Prostate gland (tissue), 2 donors: ENCODE measurements around the gene CBFA2T2. TPM values are rescaled to one million over a fixed set of nuclear protein-coding genes. Genes with fewer than 3 reads are reported as not detected.
"Not testable (repeated sequence)": the region's sequence is repeated elsewhere in the genome, so short reads cannot be mapped to it uniquely, and the experiment has no call there.

ENCODE experiments used
- DNase-seq: peaks from one replicate; pipeline ENCODE4 v3.0.0-alpha.2; 2019; ENCODE audit warnings: low spot score
- H3K27ac ChIP-seq, 2 donors: fragments of 200-600 bp; sonication (generic); 2 replicates each; pipeline ENCODE4 v1.5.1; 2017 to 2019
- H3K27me3 ChIP-seq: fragments of 200-600 bp; sonication (generic); replicated peaks from 2 replicates; pipeline ENCODE4 v1.5.1; 2019; ENCODE audit not compliant: insufficient read depth
- H3K36me3 ChIP-seq, 2 donors: fragments of 200-600 bp; sonication (generic); 1 replicate in 1 of 2; 2 replicates in 1 of 2; pipeline versions ENCODE4 v1.5.1 to v1.8.1; 2017 to 2019
- H3K4me1 ChIP-seq: fragments of 200-600 bp; sonication (generic); replicated peaks from 2 replicates; pipeline ENCODE4 v1.5.1; 2019
- H3K4me3 ChIP-seq, 2 donors: fragments of 200-600 bp; sonication (generic); 2 replicates each; pipeline ENCODE4 v1.5.1; 2017 to 2019
- H3K9me3 ChIP-seq: fragments of 200-600 bp; sonication (generic); 2 replicates; pipeline ENCODE4 v1.5.1; 2017
- CTCF ChIP-seq, 4 experiments: fragments of 200-600 bp in 2 of 4; fragments of 450-650 bp in 2 of 4; sonication (generic) in 2 of 4; IDR thresholded peaks; 1 replicate in 3 of 4; 2 replicates in 1 of 4; pipeline ENCODE4 v1.5.1; 2016 to 2019; ENCODE audit warnings: antibody characterized with exemption in 4 of 4, mild to moderate bottlenecking in 2 of 4, moderate library complexity in 2 of 4
- POLR2A ChIP-seq: fragments of 450-650 bp; IDR thresholded peaks from one replicate; pipeline ENCODE4 v1.6.1; 2016; ENCODE audit warnings: antibody characterized with exemption, mild to moderate bottlenecking
- POLR2AphosphoS5 ChIP-seq: sonication (generic); formaldehyde crosslinking; IDR thresholded peaks from one replicate; pipeline ENCODE4 v1.6.1; 2017; ENCODE audit warnings: antibody characterized with exemption
- WGBS: methylation state at CpG from one replicate; pipeline ENCODE4 v1.1.5; 2018; 5-methylcytosine and 5-hydroxymethylcytosine counted together
- intact Hi-C: fragments of 100-400 bp; cut with DNase I; formaldehyde crosslinking; loops from one replicate; pipeline ENCODE4 v1.14.2; 2022
- total RNA-seq, 2 donors: library from RNA; depleted of rRNA; stranded (reverse); fragments of >200 nt; gene quantifications; one replicate each; pipeline ENCODE4 v1.1.0, GENCODE V29; 2016

Gene CBFA2T2
- total RNA-seq, 2 donors from 2014 or later, result 40.3 to 54.6 TPM

GRCh38 chr20:33463332-33464101 is 26.4 kb upstream of the CBFA2T2 start:
- H3K9me3 ChIP-seq, result no peaks in the 10 kb centered on the region
- H3K4me1 ChIP-seq, result no peaks in the 10 kb centered on the region
- H3K4me3 ChIP-seq, result no peak overlapping the region
- H3K36me3 ChIP-seq, result no peaks in the 10 kb centered on the region
- WGBS, result 79% methylated on average over 7 of the region's 7 CpGs
- DNase-seq, result no peak
- H3K27ac ChIP-seq, result no peak overlapping the region
- intact Hi-C loops, result no loop called here
- H3K27me3 ChIP-seq, result no peaks in the 10 kb centered on the region
- TF ChIP-seq POLR2AphosphoS5 (no peak), POLR2A (no peak), CTCF (IDR thresholded peaks at IDR 0.05) (no peak)

GRCh38 chr20:33464759-33465158 is 25.1 kb upstream of the CBFA2T2 start:
- H3K4me1 ChIP-seq, H3K27me3 ChIP-seq, H3K4me3 ChIP-seq, H3K9me3 ChIP-seq, H3K36me3 ChIP-seq, H3K27ac ChIP-seq, DNase-seq, intact Hi-C loops: not testable (repeated sequence)
- WGBS, result 92% methylated on average over 8 of the region's 8 CpGs

- Histone ChIP-seq H3K27ac (no peak overlapping the region), H3K4me1 (no peaks in the 10 kb centered on the region), H3K36me3 (no peaks in the 10 kb centered on the region), H3K27me3 (no peaks in the 10 kb centered on the region), H3K4me3 (no peak overlapping the region), H3K9me3 (no peaks in the 10 kb centered on the region)
- no peak for TF ChIP-seq CTCF (IDR thresholded peaks at IDR 0.05)
- no peak for TF ChIP-seq POLR2A
- no peak for TF ChIP-seq POLR2AphosphoS5
- intact Hi-C loops, result no loop called here
- DNase-seq, result no peak
- WGBS, result 63% methylated on average over 9 of the region's 9 CpGs
Observed at GRCh38 chr20:33465481-33466302, 24.2 kb upstream of the CBFA2T2 start.

- Histone ChIP-seq H3K4me3 (no peak overlapping the region), H3K27ac (no peak overlapping the region), H3K4me1 (no peaks in the 10 kb centered on the region), H3K9me3 (no peaks in the 10 kb centered on the region), H3K36me3 (no peaks in the 10 kb centered on the region), H3K27me3 (no peaks in the 10 kb centered on the region)
- TF ChIP-seq POLR2A, result no peak
- TF ChIP-seq CTCF (IDR thresholded peaks at IDR 0.05), result no peak
- TF ChIP-seq POLR2AphosphoS5, result no peak
- no peak for DNase-seq
- intact Hi-C loops, result no loop called here
- WGBS, result 80% methylated on average over 3 of the region's 3 CpGs
Observed at GRCh38 chr20:33466303-33466646, 23.6 kb upstream of the CBFA2T2 start.

- Histone ChIP-seq H3K27ac (no peak overlapping the region), H3K4me3 (no peak overlapping the region), H3K36me3 (no peaks in the 10 kb centered on the region), H3K27me3 (no peaks in the 10 kb centered on the region), H3K4me1 (no peaks in the 10 kb centered on the region), H3K9me3 (no peaks in the 10 kb centered on the region)
- no peak for DNase-seq
- TF ChIP-seq POLR2AphosphoS5 (no peak), CTCF (IDR thresholded peaks at IDR 0.05) (no peak), POLR2A (no peak)
- WGBS, result 71% methylated on average over 4 of the region's 4 CpGs
- intact Hi-C loops, result no loop called here
Observed at GRCh38 chr20:33470457-33470856, 19.4 kb upstream of the CBFA2T2 start.
